ES-I3 (cell line): ENCODE measurements around the gene SH3BP5L.
"Not testable (repeated sequence)": the region's sequence is repeated elsewhere in the genome, so short reads cannot be mapped to it uniquely, and the experiment has no call there.

ENCODE experiments used
- H3K36me3 ChIP-seq: 2 replicates; pipeline ENCODE4 v1.6.1; 2013; ENCODE audit warnings: mild to moderate bottlenecking, low read length, control low read depth, moderate library complexity; ENCODE audit not compliant: insufficient read depth
- H3K4me1 ChIP-seq: 2 replicates; pipeline ENCODE4 v1.6.1; 2013; ENCODE audit warnings: mild to moderate bottlenecking, control low read depth, low read length; ENCODE audit not compliant: insufficient read depth
- H3K9ac ChIP-seq: 2 replicates; pipeline ENCODE4 v1.6.1; 2013; ENCODE audit warnings: low read depth, mild to moderate bottlenecking, low read length, moderate library complexity
- H3K9me3 ChIP-seq: 2 replicates; pipeline ENCODE4 v1.6.1; 2013; ENCODE audit warnings: mild to moderate bottlenecking, low read length, moderate library complexity; ENCODE audit not compliant: control insufficient read depth, insufficient read depth

SH3BP5L gene

GRCh38 chr1:248798791-248799190 is 26.9 kb downstream of the SH3BP5L start:
- no peaks in the 10 kb centered on the region for H3K4me1 ChIP-seq
- H3K9ac ChIP-seq = no peak overlapping the region
- H3K9me3 ChIP-seq = no peaks in the 10 kb centered on the region; the same call in 1 of the 2 replicates
- no peaks in the 10 kb centered on the region for H3K36me3 ChIP-seq

GRCh38 chr1:248794663-248795062 is 31.1 kb downstream of the SH3BP5L start:
- not testable (repeated sequence) for H3K36me3 ChIP-seq, H3K9ac ChIP-seq, H3K9me3 ChIP-seq, H3K4me1 ChIP-seq

- H3K4me1 ChIP-seq = no peaks in the 10 kb centered on the region
- no peak overlapping the region for H3K9ac ChIP-seq
- H3K9me3 ChIP-seq = no peaks in the 10 kb centered on the region
- H3K36me3 ChIP-seq = no peaks in the 10 kb centered on the region
These were observed 32.1 kb downstream of the SH3BP5L start for GRCh38 chr1:248793592-248793991.

GRCh38 chr1:248792342-248792741 is 33.4 kb downstream of the SH3BP5L start:
- H3K4me1 ChIP-seq = no peaks in the 10 kb centered on the region
- H3K36me3 ChIP-seq = no peaks in the 10 kb centered on the region
- H3K9me3 ChIP-seq = no peaks in the 10 kb centered on the region
- H3K9ac ChIP-seq = no peak overlapping the region

GRCh38 chr1:248791010-248791409 is 34.7 kb downstream of the SH3BP5L start:
- Histone ChIP-seq H3K4me1 (no peaks in the 10 kb centered on the region), H3K36me3 (no peaks in the 10 kb centered on the region), H3K9me3 (no peaks in the 10 kb centered on the region), H3K9ac (no peak overlapping the region)

- H3K9me3 ChIP-seq = no peaks in the 10 kb centered on the region
- H3K9ac ChIP-seq = no peak overlapping the region
- H3K36me3 ChIP-seq = no peaks in the 10 kb centered on the region
- no peaks in the 10 kb centered on the region for H3K4me1 ChIP-seq
These were observed 35.3 kb downstream of the SH3BP5L start for GRCh38 chr1:248790456-248790855.

GRCh38 chr1:248789337-248789736 is 36.4 kb downstream of the SH3BP5L start:
- not testable (repeated sequence) for H3K9ac ChIP-seq, H3K36me3 ChIP-seq, H3K4me1 ChIP-seq, H3K9me3 ChIP-seq

- H3K36me3 ChIP-seq = no peaks in the 10 kb centered on the region
- no peaks in the 10 kb centered on the region for H3K9me3 ChIP-seq
- no peaks in the 10 kb centered on the region for H3K4me1 ChIP-seq
- no peak overlapping the region for H3K9ac ChIP-seq
These were observed 37.4 kb downstream of the SH3BP5L start for GRCh38 chr1:248788327-248788726.

GRCh38 chr1:248787430-248787829 is 38.3 kb downstream of the SH3BP5L start:
- H3K4me1 ChIP-seq = no peaks in the 10 kb centered on the region
- no peaks in the 10 kb centered on the region for H3K36me3 ChIP-seq
- H3K9ac ChIP-seq = no peak overlapping the region
- no peaks in the 10 kb centered on the region for H3K9me3 ChIP-seq

GRCh38 chr1:248786156-248786555 is 39.6 kb downstream of the SH3BP5L start:
- H3K9me3 ChIP-seq = no peaks in the 10 kb centered on the region
- no peaks in the 10 kb centered on the region for H3K36me3 ChIP-seq
- no peak overlapping the region for H3K9ac ChIP-seq
- no peaks in the 10 kb centered on the region for H3K4me1 ChIP-seq

GRCh38 chr1:248783367-248783766 is 42.3 kb downstream of the SH3BP5L start:
- Histone ChIP-seq H3K36me3 (no peaks in the 10 kb centered on the region), H3K9ac (no peak overlapping the region), H3K9me3 (no peaks in the 10 kb centered on the region), H3K4me1 (no peaks in the 10 kb centered on the region)

- Histone ChIP-seq H3K9me3 (no peaks in the 10 kb centered on the region), H3K36me3 (no peaks in the 10 kb centered on the region), H3K9ac (no peak overlapping the region), H3K4me1 (no peaks in the 10 kb centered on the region)
These were observed 43.1 kb downstream of the SH3BP5L start for GRCh38 chr1:248782416-248783141.

- no peaks in the 10 kb centered on the region for H3K4me1 ChIP-seq
- H3K9me3 ChIP-seq = no peaks in the 10 kb centered on the region
- H3K36me3 ChIP-seq = no peaks in the 10 kb centered on the region
- no peak overlapping the region for H3K9ac ChIP-seq
These were observed 46.4 kb downstream of the SH3BP5L start for GRCh38 chr1:248779350-248779749.

GRCh38 chr1:248778906-248779305 is 46.8 kb downstream of the SH3BP5L start:
- H3K9ac ChIP-seq = no peak overlapping the region
- no peaks in the 10 kb centered on the region for H3K9me3 ChIP-seq
- H3K36me3 ChIP-seq = no peaks in the 10 kb centered on the region
- no peaks in the 10 kb centered on the region for H3K4me1 ChIP-seq

- H3K4me1 ChIP-seq = no peaks in the 10 kb centered on the region
- H3K36me3 ChIP-seq = no peaks in the 10 kb centered on the region
- H3K9ac ChIP-seq = no peak overlapping the region
- no peaks in the 10 kb centered on the region for H3K9me3 ChIP-seq
These were observed 48.7 kb downstream of the SH3BP5L start for GRCh38 chr1:248776991-248777390.

- Histone ChIP-seq H3K9ac (no peak overlapping the region), H3K4me1 (no peaks in the 10 kb centered on the region), H3K9me3 (no peaks in the 10 kb centered on the region), H3K36me3 (no peaks in the 10 kb centered on the region)
These were observed 50.3 kb downstream of the SH3BP5L start for GRCh38 chr1:248775441-248775840.
